GM08714 (cell line): Measurements from ENCODE around the gene DAB1.

Source experiments
- H3K4me3 ChIP-seq: fragments of 200-500 bp; sonication (Bioruptor generic); 2 replicates; pipeline ENCODE4 v1.5.1; 2014; ENCODE audit warnings: mild to moderate bottlenecking, low read length, inconsistent platforms
- ZNF274 ChIP-seq: IDR thresholded peaks from 2 replicates; pipeline ENCODE4 v1.6.1; 2012; ENCODE audit warnings: mild to moderate bottlenecking, low read depth, low read length

DAB1 gene

DNA sequence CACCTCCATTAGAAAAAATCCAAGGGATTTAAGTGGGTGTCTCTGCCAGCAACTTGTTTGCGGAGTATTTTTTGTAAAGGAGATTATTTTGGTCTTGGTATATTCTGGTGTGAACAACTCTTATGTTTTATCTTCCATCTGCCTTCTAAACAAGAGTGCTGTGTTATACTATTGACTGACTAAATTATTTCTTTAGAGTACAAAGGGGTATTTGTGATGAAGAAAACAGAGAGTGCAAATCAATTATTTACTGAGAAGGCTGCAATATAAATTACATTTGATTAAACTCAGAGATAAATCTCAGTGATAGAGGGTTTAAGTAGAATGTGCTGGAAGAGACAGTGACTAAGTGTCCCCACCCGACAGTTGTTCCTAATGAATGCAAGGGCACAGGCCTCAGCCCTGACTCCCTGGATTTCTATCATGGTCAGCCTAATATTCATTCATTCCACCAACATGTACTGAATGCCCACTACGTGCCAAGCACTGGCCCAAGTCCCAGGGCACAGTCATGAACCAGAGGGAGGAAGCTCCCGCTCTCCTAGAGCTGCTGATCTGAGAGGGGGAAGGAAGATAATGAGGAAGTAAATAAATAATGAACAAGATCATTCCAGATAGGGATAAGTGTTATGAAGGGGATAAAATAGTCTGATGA lies 261.1 kb downstream of the DAB1 start:
- no peak overlapping the region for H3K4me3 ChIP-seq
- no peak for TF ChIP-seq ZNF274

DNA sequence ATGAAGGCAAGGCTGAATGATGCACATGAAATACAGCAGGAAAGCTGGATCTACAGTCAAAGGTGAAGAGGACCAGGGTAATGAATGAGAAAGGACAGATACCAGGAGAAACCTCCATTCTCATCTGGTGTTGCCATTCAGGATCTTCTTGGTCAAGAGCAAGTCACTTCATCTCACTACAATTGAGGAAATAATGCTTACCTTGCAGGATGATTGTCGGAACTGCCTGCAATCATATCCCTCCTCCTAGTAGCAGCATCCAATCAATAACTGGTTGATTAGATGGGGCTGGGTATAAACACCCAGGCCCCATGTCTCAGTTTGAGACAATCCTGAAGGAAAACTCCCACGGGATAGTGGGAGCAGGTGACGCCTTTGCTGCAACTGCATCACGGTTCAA lies 263.3 kb downstream of the DAB1 start:
- no peak overlapping the region for H3K4me3 ChIP-seq
- TF ChIP-seq ZNF274, result no peak

DNA sequence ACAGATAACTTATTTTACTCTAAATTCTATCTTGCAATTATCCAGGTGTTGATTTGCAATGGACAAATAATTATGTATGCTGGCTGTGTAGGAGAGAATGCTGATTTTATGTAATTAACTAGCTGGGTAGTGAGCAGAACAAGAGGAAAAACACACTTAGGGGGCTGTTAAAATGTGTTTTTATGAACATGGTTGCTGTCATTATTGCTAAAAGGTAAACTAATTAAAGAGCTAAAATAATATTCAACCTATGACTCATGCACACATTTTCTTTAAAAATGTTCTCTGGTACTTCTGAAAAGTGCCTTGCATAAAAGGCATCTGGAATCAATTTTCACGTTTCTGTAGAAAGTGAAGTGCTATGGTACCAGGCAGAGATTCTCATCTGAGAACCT lies 265.3 kb downstream of the DAB1 start:
- TF ChIP-seq ZNF274, result no peak

DNA sequence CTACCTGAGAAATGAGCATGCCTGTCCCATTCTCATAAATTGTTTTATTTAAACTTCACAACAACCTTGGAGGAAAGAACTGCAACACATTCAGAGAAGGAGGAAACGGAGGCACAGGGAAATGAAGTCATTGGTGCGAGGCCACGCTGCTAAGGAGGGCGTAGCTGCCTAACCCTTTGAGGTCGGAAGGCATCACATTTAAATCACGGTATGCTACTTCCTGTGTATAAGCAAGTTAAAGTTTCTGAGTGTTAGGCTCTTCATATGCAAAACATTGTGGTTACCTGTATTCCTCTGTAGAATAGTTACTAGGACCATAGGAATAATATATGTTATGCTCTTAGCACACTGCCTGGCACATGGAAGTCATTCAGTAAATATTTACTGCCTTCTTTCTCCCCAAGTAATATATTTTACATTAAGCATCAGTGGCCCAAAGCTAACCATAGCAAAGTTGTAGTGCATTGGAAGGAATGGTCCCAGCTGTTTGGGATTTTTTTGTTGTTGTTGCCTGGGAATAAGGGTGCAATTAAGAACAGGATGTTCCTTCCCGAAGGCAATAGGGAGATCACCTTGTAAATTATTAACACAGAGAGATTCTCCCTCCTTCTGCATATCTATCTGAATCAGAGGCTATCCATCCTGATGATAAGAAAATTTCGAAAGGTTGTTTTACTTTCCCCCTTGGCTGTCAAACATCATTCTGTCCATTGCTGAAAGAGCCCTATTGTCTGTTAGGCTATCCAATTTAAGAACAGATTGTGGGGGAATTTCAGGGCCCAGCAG lies 265.8 kb downstream of the DAB1 start:
- H3K4me3 ChIP-seq, result no peak overlapping the region
- no peak for TF ChIP-seq ZNF274

More for the DNA sequence above, 265.3 kb downstream of the DAB1 start:
- H3K4me3 ChIP-seq, result no peak overlapping the region

DNA sequence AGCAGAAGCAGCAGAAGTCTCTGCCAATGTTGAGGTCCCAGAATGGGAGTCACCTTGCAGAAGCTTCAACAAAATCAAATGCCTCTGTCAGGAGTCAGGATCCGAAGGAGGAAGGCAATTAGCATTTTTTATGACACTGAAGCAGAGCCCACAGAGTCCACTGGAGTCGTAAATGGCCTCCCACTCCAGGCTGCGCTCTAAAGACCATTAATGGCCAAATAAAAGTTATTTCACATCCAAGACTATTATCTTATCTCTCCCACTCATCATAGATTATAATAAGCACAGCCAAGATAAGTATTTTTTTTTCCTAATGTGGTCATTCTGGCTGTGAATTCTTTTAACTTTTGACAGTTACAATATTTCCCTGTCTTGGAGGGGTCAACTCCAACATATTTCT lies 267.0 kb downstream of the DAB1 start:
- no peak overlapping the region for H3K4me3 ChIP-seq
- no peak for TF ChIP-seq ZNF274

DNA sequence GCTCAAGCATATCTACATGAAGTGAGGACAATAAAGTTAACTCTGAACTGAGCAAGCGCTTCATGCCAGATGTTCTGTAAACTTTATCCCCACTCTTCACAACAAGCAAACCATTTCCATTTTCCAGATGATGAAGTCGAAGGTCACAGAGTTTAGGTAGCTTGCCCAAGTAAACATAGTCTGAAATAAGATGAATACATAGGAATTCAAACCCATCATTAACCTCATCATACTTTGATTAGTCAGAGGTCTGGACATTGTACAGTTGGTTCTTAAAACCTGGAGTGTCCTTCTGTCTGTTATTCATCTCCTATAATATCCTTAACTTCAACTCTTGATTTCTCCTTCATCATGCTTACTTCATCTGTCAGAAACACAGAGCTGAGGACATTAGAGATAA lies 277.8 kb downstream of the DAB1 start:
- no peak for TF ChIP-seq ZNF274

DNA sequence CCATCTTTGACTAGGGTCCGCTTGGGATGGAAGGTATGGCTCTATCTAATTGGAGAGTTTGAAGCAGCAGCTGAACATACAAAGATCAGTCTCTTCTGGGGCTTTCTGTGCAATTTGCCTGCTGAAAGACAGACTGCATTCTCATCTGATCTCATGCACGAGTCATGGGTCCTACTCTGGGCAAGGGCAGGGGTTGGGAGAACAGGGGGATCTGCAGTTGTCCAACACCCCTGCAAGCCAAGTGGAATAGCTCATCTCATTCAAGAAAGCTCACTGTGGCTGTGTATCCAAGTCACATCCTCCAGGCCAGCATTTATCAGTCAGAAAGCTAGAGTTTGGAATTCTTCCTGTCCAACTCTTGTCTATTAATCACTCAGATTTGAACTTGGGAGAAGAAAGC lies 280.9 kb downstream of the DAB1 start:
- no peak overlapping the region for H3K4me3 ChIP-seq
- no peak for TF ChIP-seq ZNF274

More for the DNA sequence above, 277.8 kb downstream of the DAB1 start:
- no peak overlapping the region for H3K4me3 ChIP-seq

DNA sequence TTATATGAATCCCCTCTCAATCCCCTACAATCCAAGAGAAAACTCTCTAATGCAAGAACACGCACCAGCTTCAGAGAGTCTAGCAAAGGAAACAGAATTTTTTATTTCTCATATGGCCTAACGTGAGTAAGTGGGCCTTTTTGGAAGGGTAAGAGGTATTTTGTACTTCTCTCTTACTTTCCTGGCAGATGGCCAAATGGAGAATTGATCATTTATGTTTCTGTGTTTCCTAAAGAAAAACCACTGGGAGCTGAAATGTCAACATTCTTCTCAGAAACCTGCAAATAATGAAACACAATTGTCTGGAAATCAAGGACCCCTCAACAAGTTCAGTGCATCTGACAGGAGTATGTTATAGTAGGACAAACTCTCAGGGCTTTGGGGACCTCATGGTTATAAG lies 281.7 kb downstream of the DAB1 start:
- TF ChIP-seq ZNF274, result no peak
- no peak overlapping the region for H3K4me3 ChIP-seq

DNA sequence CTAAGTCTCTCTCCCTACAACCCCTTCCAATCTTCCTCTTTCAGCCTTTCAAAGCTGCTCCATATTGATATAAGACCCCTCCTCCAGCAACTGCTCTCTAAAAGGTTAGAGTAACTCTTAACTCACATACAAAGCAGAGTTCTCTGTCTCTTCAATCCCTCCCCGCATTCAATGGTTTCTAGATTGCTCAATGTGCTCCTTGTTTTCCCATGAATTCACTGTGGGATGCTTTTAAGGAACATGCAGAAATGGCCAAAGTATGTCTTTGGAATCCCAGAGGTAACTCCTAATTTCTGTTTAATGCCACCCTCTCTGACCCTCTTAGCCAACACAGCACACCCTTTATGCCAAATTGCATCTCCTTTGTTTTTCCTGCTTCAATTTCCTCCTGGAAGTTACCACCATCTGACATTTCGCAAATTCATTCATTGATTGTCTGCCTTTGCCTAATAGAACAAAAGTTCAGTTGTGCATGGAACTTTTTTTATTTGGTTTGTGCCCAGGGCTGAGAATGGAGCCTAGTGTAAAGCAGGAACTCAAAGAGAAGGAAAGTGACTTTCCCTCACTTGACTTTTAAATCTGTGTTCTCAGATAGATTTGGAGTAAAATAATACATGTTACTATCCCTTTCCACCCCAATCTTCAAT lies 285.3 kb downstream of the DAB1 start:
- H3K4me3 ChIP-seq, result no peak overlapping the region
- TF ChIP-seq ZNF274, result no peak

DNA sequence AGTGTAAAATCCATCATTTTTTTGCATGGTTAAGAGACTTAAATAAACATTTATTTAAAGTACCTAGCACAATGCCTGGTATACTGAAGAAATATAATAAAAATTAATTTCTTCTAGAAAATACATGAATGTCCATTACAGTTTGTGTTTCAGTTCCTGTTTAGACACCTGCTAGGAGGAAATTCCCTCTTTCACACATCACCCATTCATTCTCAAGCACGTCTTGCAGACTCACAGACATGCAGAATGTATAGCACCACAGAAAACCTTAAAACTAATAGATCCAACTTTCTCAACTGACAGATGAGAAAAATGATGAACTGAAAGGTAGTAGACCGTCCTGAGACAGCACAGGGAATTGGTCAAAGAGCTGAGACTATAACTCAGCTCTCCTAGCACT lies 285.9 kb downstream of the DAB1 start:
- no peak for TF ChIP-seq ZNF274
- H3K4me3 ChIP-seq, result no peak overlapping the region

DNA sequence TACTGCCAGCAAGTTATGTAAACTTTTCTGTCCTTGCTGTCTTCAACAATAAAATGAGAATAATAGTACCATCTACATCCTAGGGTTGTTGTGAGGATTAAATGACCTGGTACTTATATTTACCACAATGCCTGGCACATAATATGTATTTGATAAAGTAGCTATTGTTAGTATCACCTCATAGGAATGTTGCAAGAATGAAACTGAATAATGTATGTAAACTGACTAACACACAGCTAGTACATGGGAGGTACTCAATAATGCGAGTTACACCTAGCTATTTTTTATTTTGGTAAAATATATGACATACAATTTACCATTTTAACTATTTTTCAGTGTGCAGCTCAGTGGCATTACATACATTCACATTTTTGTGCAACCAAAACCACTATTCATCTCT lies 289.1 kb downstream of the DAB1 start:
- H3K4me3 ChIP-seq, result no peak overlapping the region
- no peak for TF ChIP-seq ZNF274

DNA sequence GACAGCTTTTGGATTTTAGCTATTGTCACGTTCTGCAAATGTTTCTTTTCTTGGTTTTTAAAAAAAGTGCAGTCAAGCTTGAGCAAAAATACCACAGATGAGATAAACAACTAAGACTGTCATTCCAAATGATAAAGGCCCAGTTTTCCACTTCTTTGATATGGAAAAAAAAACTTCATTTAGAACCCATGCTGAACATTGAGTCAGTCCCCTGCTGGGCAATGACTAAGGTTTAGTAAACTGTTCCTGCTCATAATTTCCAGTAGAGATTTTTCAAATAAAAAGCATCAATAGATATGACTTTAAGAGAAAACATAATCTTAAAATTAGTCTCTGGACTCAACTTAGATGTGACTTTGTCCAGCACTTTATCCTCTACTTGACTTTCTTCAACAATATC lies 290.2 kb downstream of the DAB1 start:
- H3K4me3 ChIP-seq, result no peak overlapping the region
- no peak for TF ChIP-seq ZNF274

DNA sequence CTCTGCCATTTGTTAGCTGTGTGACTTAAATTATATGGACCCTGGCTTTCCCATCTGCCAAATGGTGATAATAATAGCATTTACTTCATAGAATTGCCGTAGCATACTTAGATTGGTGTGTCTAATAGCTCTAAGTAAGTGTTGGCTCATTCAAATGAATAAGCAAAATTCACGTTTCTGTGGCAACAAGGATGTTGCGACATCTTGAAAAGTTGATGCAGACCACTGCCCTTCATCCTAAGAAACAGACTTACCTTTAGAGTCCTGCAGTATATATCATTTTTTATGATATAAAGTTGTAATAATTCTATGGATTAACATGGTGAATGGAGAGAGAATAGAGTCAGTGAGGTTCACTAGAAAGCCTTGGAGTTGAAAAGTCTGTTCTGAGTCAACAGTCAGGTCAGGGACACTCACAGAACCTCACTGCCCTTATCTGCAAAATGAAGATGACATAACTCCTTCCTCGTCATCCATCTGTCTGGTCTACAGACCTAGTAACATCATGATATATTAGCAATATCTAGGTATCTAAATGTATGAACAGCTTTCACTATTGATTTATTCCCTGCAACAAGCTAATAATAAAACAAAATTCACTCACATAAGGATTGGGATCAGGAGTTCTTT lies 290.8 kb downstream of the DAB1 start:
- no peak overlapping the region for H3K4me3 ChIP-seq
- TF ChIP-seq ZNF274, result no peak

DNA sequence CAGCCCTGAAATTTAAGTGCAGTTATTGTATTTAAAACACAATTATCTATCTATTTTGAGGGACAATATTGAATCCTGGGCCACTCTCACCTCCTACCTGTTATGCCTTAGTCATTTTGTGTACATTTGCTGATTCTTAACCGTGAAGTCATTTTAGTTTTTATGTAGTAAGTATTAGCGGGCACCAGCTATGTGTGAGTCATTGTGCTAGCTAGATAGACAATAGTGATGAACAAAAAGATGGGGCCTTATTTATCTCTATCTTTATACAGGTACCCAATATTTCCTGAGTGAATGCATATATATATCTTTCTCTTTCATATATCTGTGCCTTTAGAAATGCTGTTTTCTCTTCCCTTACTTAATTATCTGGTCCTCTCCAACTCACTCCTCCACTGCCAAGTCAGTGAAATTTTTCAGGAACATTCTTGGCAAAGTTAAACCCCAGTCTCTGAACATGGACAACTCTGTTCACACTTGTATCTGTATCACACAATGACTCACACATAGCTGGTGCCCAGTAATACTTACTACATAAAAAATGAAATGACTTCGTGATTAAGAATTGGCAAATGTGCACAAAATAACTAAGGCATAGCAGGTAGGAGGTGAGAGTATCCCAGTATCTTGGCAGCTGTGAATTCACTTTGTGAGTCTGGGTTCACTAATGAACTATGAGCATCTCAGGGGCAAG lies 292.0 kb downstream of the DAB1 start:
- no peak for TF ChIP-seq ZNF274

More for the DNA sequence above, 292.0 kb downstream of the DAB1 start:
- no peak overlapping the region for H3K4me3 ChIP-seq
